OCI-M2 (cell line): ENCODE results near the gene ATRNL1.
"Not testable (repeated sequence)": the region's sequence is repeated elsewhere in the genome, so short reads cannot be mapped to it uniquely, and the experiment has no call there.

Experiments used
- DNase-seq: peaks from one replicate; lab custom pipeline; 2025; ENCODE audit not compliant: unreplicated experiment; lab: John Stamatoyannopoulos, UW

The ATRNL1 gene

GRCh38 chr10:115084277-115084850 is 8.8 kb upstream of the ATRNL1 start:
- DNase-seq = no peak

DNA sequence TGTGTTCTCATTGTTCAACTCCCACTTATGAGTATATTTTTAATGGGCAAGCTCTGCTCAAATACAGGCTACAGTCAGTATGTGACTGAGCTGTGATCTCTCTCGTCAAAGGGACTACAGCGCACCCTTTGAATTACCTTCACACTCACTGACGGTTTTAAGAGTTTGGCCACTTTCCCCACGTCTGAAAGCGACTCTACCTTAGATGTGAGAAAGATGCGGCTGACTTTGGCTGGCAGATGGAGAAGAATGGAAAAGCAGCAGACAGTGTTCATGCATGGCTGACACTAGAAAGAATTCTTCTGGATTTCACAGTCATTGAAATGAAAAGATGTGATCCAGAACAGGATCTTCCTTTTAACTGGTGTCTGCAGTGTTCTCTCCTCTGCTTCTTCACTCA is 2.0 kb upstream of the ATRNL1 start:
- DNase-seq = no peak

GRCh38 chr10:115092258-115092554 is 959 bp upstream of the ATRNL1 start:
- no peak for DNase-seq

GRCh38 chr10:115092555-115093285 is 445 bp upstream of the ATRNL1 start:
- DNase-seq = no peak

- DNase-seq = no peak
These were observed 727 bp downstream of the ATRNL1 start for GRCh38 chr10:115093776-115094408.

GRCh38 chr10:115094416-115095140 is 1.4 kb downstream of the ATRNL1 start:
- no peak for DNase-seq

GRCh38 chr10:115095758-115096157 is 2.6 kb downstream of the ATRNL1 start:
- no peak for DNase-seq

- DNase-seq = no peak
These were observed 10.5 kb downstream of the ATRNL1 start for GRCh38 chr10:115103700-115104099.

- not testable (repeated sequence) for DNase-seq
These were observed 12.2 kb downstream of the ATRNL1 start for GRCh38 chr10:115105411-115105810.

DNA sequence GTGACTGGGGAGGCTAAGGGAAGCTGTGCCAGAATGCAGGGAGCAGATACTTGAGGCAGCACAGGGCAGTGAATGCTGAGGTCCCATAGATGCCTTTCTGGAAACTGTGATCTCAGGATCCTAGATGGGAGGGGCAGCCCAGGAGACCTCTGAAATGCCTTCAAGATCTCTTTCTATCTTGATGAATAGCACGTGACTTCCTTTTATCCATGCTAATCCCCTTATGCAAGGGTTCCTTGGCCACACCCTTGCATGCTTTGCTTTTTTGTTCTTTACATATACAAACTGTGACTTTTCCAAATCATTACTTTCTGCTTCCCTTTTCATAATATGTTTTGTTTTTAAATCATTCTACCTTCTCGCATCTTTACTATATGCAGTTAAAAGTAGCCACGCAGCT is 14.7 kb downstream of the ATRNL1 start:
- no peak for DNase-seq

DNA sequence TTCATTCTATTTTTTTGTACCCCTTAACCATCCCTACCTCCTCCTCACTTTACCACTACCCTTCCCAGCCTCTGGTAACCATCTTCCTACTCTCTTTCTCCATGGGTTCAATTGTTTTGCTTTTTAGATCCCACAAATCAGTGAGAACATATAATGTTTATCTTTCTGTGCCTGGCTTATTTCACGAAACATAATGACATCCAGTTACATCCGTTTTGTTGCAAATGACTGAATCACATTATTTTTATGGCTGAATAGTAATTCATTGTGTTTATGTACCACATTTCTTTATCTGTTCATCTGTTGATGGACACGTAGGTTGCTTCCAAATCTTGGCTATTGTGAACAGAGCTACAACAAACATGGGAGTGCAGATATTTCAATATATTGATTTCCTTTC is 24.1 kb downstream of the ATRNL1 start:
- DNase-seq = no peak

DNA sequence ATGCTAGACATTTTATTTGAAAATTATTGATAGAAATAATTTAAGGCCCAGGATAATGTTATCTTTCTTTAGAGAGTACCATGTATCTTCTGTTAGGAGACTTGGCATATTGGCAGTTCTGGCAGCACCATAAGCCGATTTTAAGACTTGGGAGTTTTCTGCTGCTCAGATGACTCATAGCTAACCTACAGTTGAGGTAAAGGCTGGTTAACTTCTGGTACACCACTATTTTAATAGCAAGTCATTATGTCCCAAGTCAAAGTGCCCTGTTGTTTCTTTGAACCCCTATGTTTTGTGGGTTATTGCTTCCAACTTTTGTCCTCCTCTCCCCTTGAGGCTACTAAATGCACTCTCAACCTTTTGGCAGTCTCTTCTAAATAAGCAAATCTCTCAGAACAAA is 25.2 kb downstream of the ATRNL1 start:
- no peak for DNase-seq

DNA sequence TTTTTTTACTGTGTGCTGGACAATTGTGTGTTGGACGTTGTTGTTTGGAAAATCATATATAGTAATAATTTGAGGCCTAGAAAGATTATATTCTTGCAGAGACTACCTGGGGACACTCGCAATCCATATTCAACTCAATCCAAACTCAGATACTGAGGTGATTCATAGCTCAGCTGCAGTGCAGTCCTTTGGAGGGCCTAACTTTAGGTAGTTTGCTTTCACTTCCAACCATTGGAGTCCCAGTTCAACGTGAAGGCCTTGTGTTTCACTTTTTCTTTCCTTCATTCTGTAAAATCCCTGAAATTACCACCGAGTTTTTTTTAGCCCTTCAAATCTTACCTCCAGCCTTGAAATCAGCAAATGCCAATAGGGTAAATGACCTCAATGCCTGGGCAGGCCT is 32.3 kb downstream of the ATRNL1 start:
- DNase-seq = no peak

DNA sequence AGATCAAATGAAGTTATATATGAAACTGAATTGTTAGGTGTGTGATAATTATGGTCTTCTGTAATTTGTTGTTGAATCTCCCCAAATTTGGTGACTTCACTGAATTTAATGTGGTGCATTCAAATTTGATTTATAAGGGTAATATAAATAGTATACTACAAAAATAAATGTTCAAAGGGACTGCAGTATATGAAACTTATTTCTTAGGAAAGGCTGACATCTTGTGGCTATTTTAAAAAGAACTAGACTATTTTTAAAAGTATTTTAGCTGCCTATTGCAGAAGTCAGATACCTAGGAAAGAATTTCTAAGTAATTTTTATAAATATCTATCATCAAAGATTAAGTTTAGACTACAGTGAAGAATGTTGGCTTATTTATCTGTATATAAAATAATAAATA is 36.6 kb downstream of the ATRNL1 start:
- DNase-seq = peak; percentile 8

- no peak for DNase-seq
These were observed 43.5 kb downstream of the ATRNL1 start for GRCh38 chr10:115136616-115137015.

DNA sequence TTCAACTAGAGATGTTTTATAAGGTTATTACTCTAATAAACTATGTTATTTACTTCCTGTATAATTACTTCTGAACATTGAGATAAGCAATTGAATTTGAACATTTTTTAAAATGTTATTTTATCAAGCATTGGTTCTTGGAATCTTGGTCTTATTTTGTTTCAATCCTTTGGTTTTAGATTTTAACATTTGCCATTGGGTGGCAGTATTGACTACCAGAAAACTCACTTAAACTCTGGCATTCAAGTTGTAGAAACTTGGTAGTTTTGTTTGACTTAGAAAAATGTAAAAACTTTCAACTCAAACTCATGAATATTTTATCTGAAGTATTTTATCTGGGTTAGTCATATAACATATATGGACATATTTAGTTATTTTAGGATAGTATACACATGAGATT is 48.1 kb downstream of the ATRNL1 start:
- DNase-seq = no peak

GRCh38 chr10:115157357-115157756 is 64.2 kb downstream of the ATRNL1 start:
- DNase-seq = no peak

DNA sequence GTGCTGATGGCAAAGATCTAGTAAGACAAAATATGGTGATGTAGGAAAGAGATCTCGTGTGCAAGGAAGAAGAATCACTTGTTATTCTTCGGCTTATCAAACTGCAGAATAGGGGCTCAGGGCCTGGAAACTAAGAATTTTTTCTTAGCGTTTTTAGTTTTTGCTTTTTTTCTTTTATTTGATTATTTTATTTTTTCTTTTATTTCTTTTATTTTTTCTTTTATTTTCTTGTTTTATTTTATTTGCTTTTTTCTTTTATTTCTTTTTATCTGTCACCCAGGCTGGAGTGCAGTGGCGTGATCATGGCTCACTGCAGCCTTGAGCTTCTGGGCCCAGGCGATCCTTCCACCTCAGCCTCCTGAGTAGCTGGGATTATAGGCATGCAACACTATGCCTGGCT is 70.0 kb downstream of the ATRNL1 start:
- DNase-seq = no peak

GRCh38 chr10:115164220-115164619 is 71.1 kb downstream of the ATRNL1 start:
- no peak for DNase-seq

DNA sequence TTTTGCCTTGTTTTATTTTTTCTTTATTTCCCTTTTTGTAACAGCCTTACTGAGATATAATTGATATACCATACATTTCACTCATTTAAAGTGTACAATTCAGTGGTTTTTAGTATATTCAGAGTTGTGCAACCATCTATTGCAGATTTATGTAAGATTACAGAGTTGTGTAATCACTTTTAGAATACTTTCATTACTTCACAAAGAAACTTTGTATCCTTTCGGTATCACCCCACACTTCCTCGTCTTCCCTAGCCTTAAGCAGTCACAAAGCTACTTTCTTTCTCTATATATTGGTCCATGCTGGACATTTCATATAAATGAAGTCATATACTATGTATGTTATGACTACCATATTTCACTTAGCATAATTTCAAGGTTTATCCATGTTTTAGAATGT is 74.6 kb downstream of the ATRNL1 start:
- no peak for DNase-seq

DNA sequence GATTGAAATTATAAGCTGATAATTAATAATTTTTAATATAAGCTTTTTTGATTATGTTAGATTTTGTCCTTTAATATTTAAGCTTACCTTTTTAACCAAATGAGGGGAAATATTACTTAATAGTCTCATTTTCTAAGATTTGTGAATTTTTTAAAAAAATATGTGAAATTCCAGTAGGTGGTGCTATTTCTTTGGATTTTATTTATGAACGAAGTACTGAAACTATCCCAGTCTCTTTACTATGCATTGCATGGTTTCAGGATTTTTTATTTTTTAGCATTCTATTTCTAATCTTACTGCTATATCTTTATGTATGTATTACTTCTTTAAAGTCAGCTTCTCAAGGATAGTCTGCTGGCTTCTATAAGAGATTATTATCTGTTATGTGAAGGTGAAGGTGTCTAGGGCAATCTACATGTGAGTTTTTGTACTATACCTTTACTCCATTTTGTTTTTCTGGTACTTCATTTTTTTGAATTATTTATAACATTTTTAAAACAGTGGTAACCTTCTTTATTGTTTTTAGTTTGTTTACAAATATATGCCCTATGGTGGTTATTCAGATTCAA is 78.3 kb downstream of the ATRNL1 start:
- no peak for DNase-seq
